PFSK-1 (cell line): ENCODE data around the gene TPD52L2.

ENCODE experiments used
- FOXP2 ChIP-seq: optimal IDR thresholded peaks from 2 replicates; pipeline ENCODE3; 2011; ENCODE audit warnings: borderline replicate concordance, control low read depth, inconsistent platforms; ENCODE audit not compliant: insufficient read depth; ENCODE audit errors: extremely low read length, extremely low read depth
- POLR2AphosphoS5 ChIP-seq: IDR thresholded peaks from 2 replicates; pipeline ENCODE4 v1.6.1; 2012; ENCODE audit warnings: low read depth, mild to moderate bottlenecking, control low read depth, low read length, moderate library complexity
- SIN3A ChIP-seq: IDR thresholded peaks from 2 replicates; pipeline ENCODE4 v1.6.1; 2012; ENCODE audit warnings: mild to moderate bottlenecking, low read length, moderate library complexity, borderline replicate concordance; ENCODE audit not compliant: insufficient read depth
- TAF1 ChIP-seq: IDR thresholded peaks from 2 replicates; pipeline ENCODE4 v1.6.1; 2012; ENCODE audit warnings: low read length, control low read depth, borderline replicate concordance; ENCODE audit not compliant: insufficient read depth
- TF ChIP-seq, protein P1 (sequence below), 2 experiments: IDR thresholded peaks; 2 replicates each; pipeline versions ENCODE4 v1.6.1 to v1.8.0; 2011 to 2012; ENCODE audit warnings: low read depth in 2 of 2, low read length in 2 of 2, control low read depth in 1 of 2, inconsistent platforms in 1 of 2, mild to moderate bottlenecking in 1 of 2, moderate library complexity in 1 of 2; ENCODE audit not compliant: insufficient read depth in 1 of 2

TPD52L2 gene

DNA sequence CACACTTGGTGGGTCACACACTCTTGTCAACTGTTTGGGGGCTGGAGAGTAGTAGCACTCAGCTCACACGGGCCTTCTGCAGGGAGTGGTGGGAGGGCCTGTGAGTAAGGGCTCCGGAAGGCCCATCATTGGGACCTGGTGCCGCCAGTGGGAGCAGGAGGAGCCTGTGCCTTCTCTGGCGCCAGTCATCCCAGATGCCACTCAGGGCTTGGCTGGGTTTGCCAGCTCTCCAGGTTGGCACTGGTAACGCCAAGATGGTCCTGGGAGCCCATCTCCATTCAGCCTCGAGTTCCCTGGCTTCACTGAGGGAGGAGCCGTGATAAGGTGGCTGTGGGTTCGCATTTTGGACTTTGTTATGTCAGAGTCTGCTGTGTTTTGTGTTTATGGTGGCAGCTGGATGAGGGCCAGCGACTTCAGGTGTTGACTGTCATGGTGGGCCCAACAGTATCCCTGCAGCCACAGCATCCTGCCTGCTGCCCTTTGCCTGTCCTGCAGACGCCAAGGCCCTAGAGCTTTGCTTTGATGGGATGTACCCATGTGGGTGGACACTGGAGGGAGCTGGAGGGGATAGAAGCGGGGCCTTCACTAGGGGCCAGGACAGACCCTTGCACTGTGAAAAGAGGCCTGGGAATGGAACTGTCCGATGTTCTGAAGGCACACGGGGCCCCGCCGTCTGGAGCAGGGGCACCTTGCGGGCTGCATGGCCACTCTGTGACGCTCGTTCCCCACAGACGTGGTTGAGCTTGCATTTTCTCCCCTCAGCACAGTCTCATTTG lies 16.6 kb downstream of the TPD52L2 start:
- TF ChIP-seq FOXP2, result no peak
- TF ChIP-seq, protein P1, sequence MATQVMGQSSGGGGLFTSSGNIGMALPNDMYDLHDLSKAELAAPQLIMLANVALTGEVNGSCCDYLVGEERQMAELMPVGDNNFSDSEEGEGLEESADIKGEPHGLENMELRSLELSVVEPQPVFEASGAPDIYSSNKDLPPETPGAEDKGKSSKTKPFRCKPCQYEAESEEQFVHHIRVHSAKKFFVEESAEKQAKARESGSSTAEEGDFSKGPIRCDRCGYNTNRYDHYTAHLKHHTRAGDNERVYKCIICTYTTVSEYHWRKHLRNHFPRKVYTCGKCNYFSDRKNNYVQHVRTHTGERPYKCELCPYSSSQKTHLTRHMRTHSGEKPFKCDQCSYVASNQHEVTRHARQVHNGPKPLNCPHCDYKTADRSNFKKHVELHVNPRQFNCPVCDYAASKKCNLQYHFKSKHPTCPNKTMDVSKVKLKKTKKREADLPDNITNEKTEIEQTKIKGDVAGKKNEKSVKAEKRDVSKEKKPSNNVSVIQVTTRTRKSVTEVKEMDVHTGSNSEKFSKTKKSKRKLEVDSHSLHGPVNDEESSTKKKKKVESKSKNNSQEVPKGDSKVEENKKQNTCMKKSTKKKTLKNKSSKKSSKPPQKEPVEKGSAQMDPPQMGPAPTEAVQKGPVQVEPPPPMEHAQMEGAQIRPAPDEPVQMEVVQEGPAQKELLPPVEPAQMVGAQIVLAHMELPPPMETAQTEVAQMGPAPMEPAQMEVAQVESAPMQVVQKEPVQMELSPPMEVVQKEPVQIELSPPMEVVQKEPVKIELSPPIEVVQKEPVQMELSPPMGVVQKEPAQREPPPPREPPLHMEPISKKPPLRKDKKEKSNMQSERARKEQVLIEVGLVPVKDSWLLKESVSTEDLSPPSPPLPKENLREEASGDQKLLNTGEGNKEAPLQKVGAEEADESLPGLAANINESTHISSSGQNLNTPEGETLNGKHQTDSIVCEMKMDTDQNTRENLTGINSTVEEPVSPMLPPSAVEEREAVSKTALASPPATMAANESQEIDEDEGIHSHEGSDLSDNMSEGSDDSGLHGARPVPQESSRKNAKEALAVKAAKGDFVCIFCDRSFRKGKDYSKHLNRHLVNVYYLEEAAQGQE (IDR thresholded peaks at IDR 0.05; ENCODE audit: insufficient read depth in 1 of 2, low read depth in 2 of 2, low read length in 2 of 2), result peak; percentile 37 to 79; a peak in 3 of 4 replicates
- TF ChIP-seq SIN3A, result no peak

DNA sequence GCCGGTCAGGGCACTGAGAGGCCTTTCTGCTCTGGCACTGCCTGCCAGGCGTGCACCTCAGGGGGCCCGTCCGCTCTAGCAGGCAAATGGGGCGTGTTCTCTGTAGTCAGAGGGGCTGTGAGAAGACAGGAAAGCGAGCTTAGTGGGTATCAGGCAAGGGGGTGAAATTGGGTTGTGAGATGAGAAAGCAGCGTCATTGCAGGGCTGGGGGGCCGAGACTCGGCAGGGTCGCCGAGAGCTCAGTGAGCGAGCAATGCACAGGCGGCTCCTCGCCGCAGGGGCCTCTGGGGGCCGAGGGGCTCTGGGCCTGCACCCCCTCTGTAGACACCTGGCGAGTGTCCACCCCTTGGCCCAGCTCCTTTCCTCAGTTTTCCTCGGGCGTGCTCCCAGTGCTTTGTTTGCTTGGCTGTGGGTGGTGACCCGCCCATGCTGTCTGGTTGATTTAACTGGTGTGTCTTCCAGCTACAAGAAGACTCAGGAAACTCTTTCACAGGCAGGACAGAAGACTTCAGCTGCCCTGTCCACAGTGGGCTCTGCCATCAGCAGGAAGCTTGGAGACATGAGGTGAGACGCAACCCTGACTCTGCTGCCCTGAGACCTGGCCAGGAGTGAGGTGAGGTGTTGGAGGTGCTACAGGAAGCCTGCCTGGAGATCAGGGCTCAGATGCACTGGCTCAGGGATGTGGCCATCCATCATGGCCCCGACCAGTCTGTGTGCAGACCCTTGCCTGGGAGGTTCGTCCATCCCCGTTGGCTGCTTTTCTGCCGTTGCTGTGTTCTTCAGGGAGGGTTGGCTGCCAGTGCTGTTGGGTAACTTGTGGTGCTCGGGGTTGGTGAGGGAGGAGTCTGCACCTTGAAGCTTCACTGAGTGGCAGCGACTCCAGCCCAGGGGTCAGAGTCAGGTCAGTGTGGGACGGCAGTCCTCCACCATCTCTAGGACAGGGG lies 17.5 kb downstream of the TPD52L2 start:
- TF ChIP-seq POLR2AphosphoS5, result no peak
- no peak for TF ChIP-seq FOXP2
- TF ChIP-seq, protein P1 (IDR thresholded peaks at IDR 0.05; ENCODE audit: insufficient read depth in 1 of 2, low read depth in 2 of 2, low read length in 2 of 2), result no peak
- TF ChIP-seq SIN3A, result no peak
- no peak for TF ChIP-seq TAF1

DNA sequence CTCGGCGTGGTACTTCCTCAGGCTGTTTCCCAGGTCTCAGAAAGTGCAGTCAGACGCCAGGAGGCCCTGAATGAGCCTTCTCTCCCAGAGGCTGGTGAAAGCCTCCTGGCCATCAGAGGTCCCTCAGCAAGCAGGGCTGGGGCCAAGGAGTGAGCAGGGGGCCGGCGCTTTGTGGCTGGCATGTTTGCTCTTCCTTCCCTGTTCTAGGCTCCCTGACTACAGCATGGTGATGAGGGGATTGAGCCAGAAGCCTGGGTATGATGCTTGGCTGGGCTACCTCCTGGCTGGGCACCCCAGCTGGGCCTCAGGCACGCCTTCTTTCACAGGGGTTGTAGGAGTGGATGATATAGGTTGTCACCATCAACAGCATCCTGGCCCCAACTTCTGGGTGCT lies 18.1 kb downstream of the TPD52L2 start:
- TF ChIP-seq SIN3A, result no peak
- TF ChIP-seq, protein P1 (IDR thresholded peaks at IDR 0.05; ENCODE audit: insufficient read depth in 1 of 2, low read depth in 2 of 2, low read length in 2 of 2), result no peak
- no peak for TF ChIP-seq TAF1
- no peak for TF ChIP-seq FOXP2
- TF ChIP-seq POLR2AphosphoS5, result no peak

DNA sequence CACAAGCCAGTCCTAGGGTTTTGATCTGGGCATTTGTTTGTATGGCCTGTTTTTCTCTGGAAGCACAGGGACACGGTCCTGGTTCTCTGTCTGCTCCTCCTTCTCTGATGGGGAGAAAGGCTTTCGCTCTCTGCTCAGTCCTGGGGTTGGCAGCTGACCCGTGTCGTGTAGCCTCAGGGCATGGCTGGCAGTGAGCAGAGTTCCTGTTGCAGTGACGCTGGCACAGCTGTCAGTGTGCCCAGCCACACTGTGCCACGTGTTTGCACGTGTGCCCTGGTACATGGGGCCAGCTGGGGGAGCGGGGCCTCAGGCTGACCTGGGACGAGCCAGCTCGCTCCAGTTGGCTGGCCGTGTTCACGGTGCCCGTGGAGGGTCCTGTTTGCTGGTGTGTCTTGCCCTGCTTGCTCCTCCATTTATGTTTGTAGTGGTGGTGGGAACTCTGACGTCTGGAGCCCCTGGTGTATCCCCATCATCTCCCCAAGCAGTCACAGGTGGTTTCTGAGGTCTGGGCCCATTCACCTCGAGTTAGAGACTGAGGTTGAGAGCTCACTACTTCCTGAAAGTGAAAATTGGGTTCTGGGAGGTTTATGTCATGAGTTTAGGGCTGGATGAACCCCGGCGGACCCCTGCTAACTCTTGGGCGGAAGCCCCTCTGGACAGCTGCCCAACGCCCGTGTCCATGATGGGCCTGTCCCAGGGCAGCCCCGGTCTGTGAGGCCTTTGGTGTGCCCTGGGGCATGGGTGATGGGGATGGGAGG lies 19.6 kb downstream of the TPD52L2 start:
- TF ChIP-seq, protein P1 (IDR thresholded peaks at IDR 0.05; ENCODE audit: insufficient read depth in 1 of 2, low read depth in 2 of 2, low read length in 2 of 2), result no peak
- no peak for TF ChIP-seq SIN3A
- no peak for TF ChIP-seq FOXP2
- no peak for TF ChIP-seq POLR2AphosphoS5
- TF ChIP-seq TAF1, result no peak
